ENCODE data around the gene CHN2.

GRCh38 chr7:29258951-29259350 lies 64.4 kb downstream of the CHN2 start:
- no peak for TF ChIP-seq POLR2AphosphoS5 (IDR thresholded peaks at IDR 0.05)
- no peak for TF ChIP-seq POLR2A (IDR thresholded peaks at IDR 0.05)

Measured in upper lobe of left lung (tissue), 4 donors.